Measurements from ENCODE around the gene CSPG5. TPM values are rescaled to one million over a fixed set of nuclear protein-coding genes. Genes with fewer than 3 reads are reported as not detected.

Gene CSPG5
- polyA plus RNA-seq, 2 of the 4 experiments (the other 2 are of a cell fraction): 0.14 to 0.93 TPM

GRCh38 chr3:47590216-47590615 is 11.6 kb upstream of the CSPG5 start:
- ChIA-PET POLR2A (no interaction called here), CTCF (interaction anchor here (1.3 to 2.5 kb wide), 2 partner anchors 9 to 32 kb away, joined by 3 to 7 read pairs; no protein-coding TSS in a partner anchor)
- Histone ChIP-seq H3K4me3 (no peak overlapping the region), H3K27ac (no peak overlapping the region), H3K4me2 (no peak overlapping the region), H3K9me3 (no peaks in the 10 kb centered on the region), H3K4me1 (no peaks in the 10 kb centered on the region)
- 95% methylated on average over 2 of the region's 2 CpGs for WGBS (ENCODE audit: missing lambda C conversion rate)
- ATAC-seq (no peak), FAIRE-seq (no peak), DNase-seq (ENCODE audit: low read depth in 1 of 2, low spot score in 1 of 2) (no peak)
- TF ChIP-seq RNF2 (IDR thresholded peaks at IDR 0.05; ENCODE audit: borderline replicate concordance, low read depth): no peak
- TF ChIP-seq ZNF302 (CRISPR knock-in tag; IDR thresholded peaks at IDR 0.05): no peak
- no peak for TF ChIP-seq RARB (CRISPR knock-in tag; IDR thresholded peaks at IDR 0.05)
- TF ChIP-seq POLR2AphosphoS2 (conservative IDR thresholded peaks at IDR 0.05; ENCODE audit: low read length): no peak
- TF ChIP-seq E2F6 (IDR thresholded peaks at IDR 0.05; ENCODE audit: borderline replicate concordance, low read depth): no peak
- TF ChIP-seq CBX8 (IDR thresholded peaks at IDR 0.05): no peak
- TF ChIP-seq NPAS2 (CRISPR knock-in tag; IDR thresholded peaks at IDR 0.05; ENCODE audit: borderline replicate concordance): no peak
- TF ChIP-seq, protein P1, sequence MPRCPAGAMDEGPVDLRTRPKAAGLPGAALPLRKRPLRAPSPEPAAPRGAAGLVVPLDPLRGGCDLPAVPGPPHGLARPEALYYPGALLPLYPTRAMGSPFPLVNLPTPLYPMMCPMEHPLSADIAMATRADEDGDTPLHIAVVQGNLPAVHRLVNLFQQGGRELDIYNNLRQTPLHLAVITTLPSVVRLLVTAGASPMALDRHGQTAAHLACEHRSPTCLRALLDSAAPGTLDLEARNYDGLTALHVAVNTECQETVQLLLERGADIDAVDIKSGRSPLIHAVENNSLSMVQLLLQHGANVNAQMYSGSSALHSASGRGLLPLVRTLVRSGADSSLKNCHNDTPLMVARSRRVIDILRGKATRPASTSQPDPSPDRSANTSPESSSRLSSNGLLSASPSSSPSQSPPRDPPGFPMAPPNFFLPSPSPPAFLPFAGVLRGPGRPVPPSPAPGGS (IDR thresholded peaks at IDR 0.05): no peak
- no peak for TF ChIP-seq EHF (CRISPR knock-in tag; IDR thresholded peaks at IDR 0.05)
- TF ChIP-seq RAD21 (conservative IDR thresholded peaks at IDR 0.05 in 1 of 2, IDR thresholded peaks at IDR 0.05 in 1 of 2): no peak
- TF ChIP-seq, protein P2, sequence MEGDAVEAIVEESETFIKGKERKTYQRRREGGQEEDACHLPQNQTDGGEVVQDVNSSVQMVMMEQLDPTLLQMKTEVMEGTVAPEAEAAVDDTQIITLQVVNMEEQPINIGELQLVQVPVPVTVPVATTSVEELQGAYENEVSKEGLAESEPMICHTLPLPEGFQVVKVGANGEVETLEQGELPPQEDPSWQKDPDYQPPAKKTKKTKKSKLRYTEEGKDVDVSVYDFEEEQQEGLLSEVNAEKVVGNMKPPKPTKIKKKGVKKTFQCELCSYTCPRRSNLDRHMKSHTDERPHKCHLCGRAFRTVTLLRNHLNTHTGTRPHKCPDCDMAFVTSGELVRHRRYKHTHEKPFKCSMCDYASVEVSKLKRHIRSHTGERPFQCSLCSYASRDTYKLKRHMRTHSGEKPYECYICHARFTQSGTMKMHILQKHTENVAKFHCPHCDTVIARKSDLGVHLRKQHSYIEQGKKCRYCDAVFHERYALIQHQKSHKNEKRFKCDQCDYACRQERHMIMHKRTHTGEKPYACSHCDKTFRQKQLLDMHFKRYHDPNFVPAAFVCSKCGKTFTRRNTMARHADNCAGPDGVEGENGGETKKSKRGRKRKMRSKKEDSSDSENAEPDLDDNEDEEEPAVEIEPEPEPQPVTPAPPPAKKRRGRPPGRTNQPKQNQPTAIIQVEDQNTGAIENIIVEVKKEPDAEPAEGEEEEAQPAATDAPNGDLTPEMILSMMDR (IDR thresholded peaks at IDR 0.05): no peak
- TF ChIP-seq CHD4 (IDR thresholded peaks at IDR 0.05; ENCODE audit: borderline replicate concordance): no peak
- TF ChIP-seq, protein P3, sequence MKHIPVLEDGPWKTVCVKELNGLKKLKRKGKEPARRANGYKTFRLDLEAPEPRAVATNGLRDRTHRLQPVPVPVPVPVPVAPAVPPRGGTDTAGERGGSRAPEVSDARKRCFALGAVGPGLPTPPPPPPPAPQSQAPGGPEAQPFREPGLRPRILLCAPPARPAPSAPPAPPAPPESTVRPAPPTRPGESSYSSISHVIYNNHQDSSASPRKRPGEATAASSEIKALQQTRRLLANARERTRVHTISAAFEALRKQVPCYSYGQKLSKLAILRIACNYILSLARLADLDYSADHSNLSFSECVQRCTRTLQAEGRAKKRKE (CRISPR knock-in tag; IDR thresholded peaks at IDR 0.05; ENCODE audit: low read depth): no peak
- TF ChIP-seq FOSL2 (IDR thresholded peaks at IDR 0.05): no peak
- TF ChIP-seq FOSL2 (CRISPR knock-in tag; IDR thresholded peaks at IDR 0.05): no peak

GRCh38 chr3:47588587-47588986 is 9.9 kb upstream of the CSPG5 start:
- peak; percentile 24 to 70; a peak in 3 of 6 replicates for ATAC-seq
- H3K9me3 ChIP-seq: no peaks in the 10 kb centered on the region
- FAIRE-seq: no peak
- DNase-seq (ENCODE audit: low read depth in 1 of 2, low spot score in 1 of 2): no peak
- ChIA-PET POLR2A (no interaction called here), CTCF (interaction anchor here (1.3 to 2.5 kb wide), 4 partner anchors 11 to 68 kb away, joined by 3 to 7 read pairs (median 5); no protein-coding TSS in a partner anchor)
- no peaks in the 10 kb centered on the region for H3K4me1 ChIP-seq
- no peak for TF ChIP-seq NR3C1 (IDR thresholded peaks at IDR 0.05)
- TF ChIP-seq CBX2 (IDR thresholded peaks at IDR 0.05; ENCODE audit: borderline replicate concordance, low read depth): no peak
- no peak for TF ChIP-seq CHD2 (IDR thresholded peaks at IDR 0.05; ENCODE audit: low read length, partially characterized antibody)
- TF ChIP-seq CBX8 (IDR thresholded peaks at IDR 0.05): no peak
- no peak for TF ChIP-seq ZSCAN20 (CRISPR knock-in tag; IDR thresholded peaks at IDR 0.05)
- no peak for TF ChIP-seq KDM1A (IDR thresholded peaks at IDR 0.05; ENCODE audit: low read depth)
- no peak for TF ChIP-seq ESRRA (IDR thresholded peaks at IDR 0.05; ENCODE audit: borderline replicate concordance, low read length)
- TF ChIP-seq FOXS1 (CRISPR knock-in tag; IDR thresholded peaks at IDR 0.05): no peak
- TF ChIP-seq ELK1 (IDR thresholded peaks at IDR 0.05; ENCODE audit: low read depth, low read length): no peak
- TF ChIP-seq CHD4 (IDR thresholded peaks at IDR 0.05; ENCODE audit: borderline replicate concordance): no peak
- TF ChIP-seq POLR2AphosphoS2 (conservative IDR thresholded peaks at IDR 0.05; ENCODE audit: low read length): no peak
- no peak for TF ChIP-seq HOXA7 (CRISPR knock-in tag; IDR thresholded peaks at IDR 0.05)
- no peak for TF ChIP-seq ZFP36 (IDR thresholded peaks at IDR 0.05; ENCODE audit: borderline replicate concordance, partially characterized antibody)
- no peak overlapping the region for H3K4me3 ChIP-seq
- 87% methylated on average over 2 of the region's 4 CpGs for WGBS (ENCODE audit: missing lambda C conversion rate)
- H3K27ac ChIP-seq: no peak overlapping the region
- H3K4me2 ChIP-seq: no peak overlapping the region

Measured in A549 (cell line).